GM12892 (cell line): ENCODE results near the gene PRM3.

Source experiments
- POLR2A ChIP-seq: IDR thresholded peaks from 2 replicates; pipeline ENCODE4 v1.6.1; 2011; ENCODE audit warnings: low read depth, low read length, control low read depth
- POLR2AphosphoS5 ChIP-seq: IDR thresholded peaks from 2 replicates; pipeline ENCODE4 v1.6.1; 2011; ENCODE audit warnings: low read depth, low read length, control low read depth

- TF ChIP-seq POLR2AphosphoS5 (no peak), POLR2A (no peak)
Observed at GRCh38 chr16:11300560-11300892, 27.1 kb upstream of the PRM3 start.
